HCT116 (cell line): ENCODE data around the gene MMP28. TPM values are rescaled to one million over a fixed set of nuclear protein-coding genes. Genes with fewer than 3 reads are reported as not detected.
"Not testable (repeated sequence)": the region's sequence is repeated elsewhere in the genome, so short reads cannot be mapped to it uniquely, and the experiment has no call there.

Source experiments
- ATAC-seq: fragments of 200-7000 bp; cut with Tn5 transposase; 2 replicates; pipeline ENCODE4 v1.9.1; 2020; ENCODE audit warnings: mild to moderate bottlenecking, moderate library complexity
- BruUV-seq: library from RNA; stranded (reverse); fragments of 400-500 nt; replicated peaks from 2 replicates; lab custom pipeline; 2021; lab: Mats Ljungman, UMichigan
- CTCF ChIA-PET: fragments of 300-600 bp; sonication (Branson Sonifier 250); formaldehyde crosslinking; loops from one replicate; lab custom pipeline; 2021; ENCODE audit warnings: antibody characterized with exemption; lab: Charles Lee
- POLR2A ChIA-PET: fragments of 300-600, 350-600 bp; sonication (Branson Sonifier 250); formaldehyde crosslinking; loops from one replicate; lab custom pipeline; 2021; ENCODE audit warnings: antibody characterized with exemption; lab: Charles Lee
- RAD21 ChIA-PET, 2 experiments: fragments of 300-600 bp; sonication (Branson Sonifier 250); formaldehyde crosslinking; loops; one replicate each; lab custom pipeline; 2023; ENCODE audit warnings: low total read pairs in 2 of 2; ENCODE audit not compliant: uncharacterized antibody in 2 of 2, unreplicated experiment in 2 of 2, low non-redundant PET in 1 of 2; lab: Charles Lee
- DNase-seq: peaks from one replicate; pipeline ENCODE4 v3.0.0-alpha.2; 2010; ENCODE audit warnings: low read depth, low spot score
- H2AFZ ChIP-seq: fragments of 200-600 bp; shearing (Covaris generic), sonication (generic); 2 replicates; pipeline ENCODE4 v1.6.1; 2017; ENCODE audit warnings: low read depth, mixed run types, mixed read lengths, antibody characterized with exemption, low read length; ENCODE audit not compliant: poor library complexity, severe bottlenecking
- H3K27ac ChIP-seq: 2 replicates; pipeline ENCODE4 v1.5.1; 2012; ENCODE audit warnings: low read depth, low read length
- H3K27me3 ChIP-seq: fragments of 200-600 bp; sonication (generic); 2 replicates; pipeline ENCODE4 v1.6.1; 2016; ENCODE audit warnings: mixed run types, low read length, mixed read lengths; ENCODE audit not compliant: insufficient read depth
- H3K36me3 ChIP-seq, 2 experiments: fragments of 200-500 bp in 1 of 2; fragments of 200-600 bp in 1 of 2; sonication (Bioruptor generic) in 1 of 2; sonication (generic) in 1 of 2; 2 replicates each; pipeline versions ENCODE4 v1.5.1 to v1.6.1; 2014 to 2016; ENCODE audit warnings: low read length in 2 of 2, inconsistent platforms in 1 of 2, mixed read lengths in 1 of 2, mixed run types in 1 of 2; ENCODE audit not compliant: insufficient read depth in 2 of 2, control insufficient read depth in 1 of 2
- H3K4me1 ChIP-seq, 2 experiments: fragments of 200-600 bp in 1 of 2; sonication (generic) in 1 of 2; 2 replicates each; pipeline versions ENCODE4 v1.5.1 to v1.6.1; 2012 to 2017; ENCODE audit warnings: low read length in 2 of 2, inconsistent platforms in 1 of 2, mild to moderate bottlenecking in 1 of 2, mixed read lengths in 1 of 2, mixed run types in 1 of 2, moderate library complexity in 1 of 2; ENCODE audit not compliant: insufficient read depth in 2 of 2, control insufficient read depth in 1 of 2
- H3K4me2 ChIP-seq: fragments of 200-600 bp; sonication (generic); 2 replicates; pipeline ENCODE4 v1.6.1; 2017; ENCODE audit warnings: mixed run types, low read length, mixed read lengths
- H3K4me3 ChIP-seq, 2 experiments: fragments of 200-600 bp in 1 of 2; sonication (generic) in 1 of 2; replicated peaks in 1 of 2; 2 replicates each; pipeline ENCODE4 v1.5.1; 2011 to 2016; ENCODE audit warnings: low read length in 2 of 2, control low read depth in 1 of 2, low read depth in 1 of 2, mild to moderate bottlenecking in 1 of 2, mixed read lengths in 1 of 2, mixed run types in 1 of 2
- H3K79me2 ChIP-seq: fragments of 200-600 bp; sonication (generic); 2 replicates; pipeline ENCODE4 v1.6.1; 2017; ENCODE audit warnings: mild to moderate bottlenecking, mixed run types, low read length, moderate library complexity, mixed read lengths; ENCODE audit not compliant: insufficient read depth
- H3K9ac ChIP-seq: fragments of 200-600 bp; sonication (generic); 2 replicates; pipeline ENCODE4 v1.6.1; 2016; ENCODE audit warnings: low read length, mixed read lengths
- H3K9me2 ChIP-seq: fragments of 200-600 bp; sonication (generic), shearing (Covaris generic); 2 replicates; pipeline ENCODE4 v1.6.1; 2017; ENCODE audit warnings: mixed run types, mild to moderate bottlenecking, moderate library complexity; ENCODE audit not compliant: insufficient read depth
- H3K9me3 ChIP-seq, 2 experiments: fragments of 200-500 bp in 1 of 2; fragments of 200-600 bp in 1 of 2; sonication (Bioruptor generic) in 1 of 2; sonication (generic) in 1 of 2; 2 replicates each; pipeline ENCODE4 v1.6.1; 2014 to 2017; ENCODE audit warnings: low read length in 2 of 2, mixed read lengths in 2 of 2, inconsistent platforms in 1 of 2, low read depth in 1 of 2, mild to moderate bottlenecking in 1 of 2, mixed run types in 1 of 2, moderate library complexity in 1 of 2; ENCODE audit not compliant: control insufficient read depth in 1 of 2, insufficient read depth in 1 of 2
- H4K20me1 ChIP-seq: fragments of 200-600 bp; sonication (generic), shearing (Covaris generic); 2 replicates; pipeline ENCODE4 v1.6.1; 2017; ENCODE audit warnings: mixed run types, mild to moderate bottlenecking, moderate library complexity; ENCODE audit not compliant: insufficient read depth
- ATF3 ChIP-seq: IDR thresholded peaks from 2 replicates; pipeline ENCODE4 v1.6.1; 2012
- CBX3 ChIP-seq: IDR thresholded peaks from 2 replicates; pipeline ENCODE4 v1.6.1; 2012; ENCODE audit warnings: low read depth
- CEBPB ChIP-seq: IDR thresholded peaks from 2 replicates; pipeline ENCODE4 v1.6.1; 2012; ENCODE audit warnings: low read depth
- CTCF ChIP-seq, 3 experiments: fragments of 200-600 bp in 1 of 3; sonication (generic) in 1 of 3; IDR thresholded peaks in 2 of 3; conservative IDR thresholded peaks in 1 of 3; 2 replicates each; pipeline ENCODE4 v1.5.1; 2012 to 2017; ENCODE audit warnings: low read depth in 2 of 3, low read length in 2 of 3, antibody characterized with exemption in 1 of 3, borderline replicate concordance in 1 of 3, control low read depth in 1 of 3, mild to moderate bottlenecking in 1 of 3, mixed read lengths in 1 of 3, mixed run types in 1 of 3, moderate library complexity in 1 of 3; ENCODE audit not compliant: insufficient read depth in 1 of 3
- EGR1 ChIP-seq: IDR thresholded peaks from 2 replicates; pipeline ENCODE4 v1.6.1; 2012; ENCODE audit warnings: low read depth
- ELF1 ChIP-seq: IDR thresholded peaks from 2 replicates; pipeline ENCODE4 v1.6.1; 2012; ENCODE audit warnings: low read depth, borderline replicate concordance
- EZH2 ChIP-seq: fragments of 200-600 bp; sonication (generic); IDR thresholded peaks from 2 replicates; pipeline ENCODE4 v1.6.1; 2017; ENCODE audit warnings: antibody characterized with exemption, mixed run types
- EZH2phosphoT487 ChIP-seq: fragments of 200-600 bp; IDR thresholded peaks from 2 replicates; pipeline ENCODE4 v1.6.1; 2018; ENCODE audit warnings: antibody characterized with exemption, borderline replicate concordance
- FOSL1 ChIP-seq: IDR thresholded peaks from 2 replicates; pipeline ENCODE4 v1.6.1; 2012; ENCODE audit warnings: low read depth
- JUND ChIP-seq: IDR thresholded peaks from 2 replicates; pipeline ENCODE4 v1.6.1; 2012
- MAX ChIP-seq: IDR thresholded peaks from 2 replicates; pipeline ENCODE4 v1.6.1; 2012
- POLR2A ChIP-seq: IDR thresholded peaks from 2 replicates; pipeline ENCODE4 v1.7.0; 2011; ENCODE audit warnings: borderline replicate concordance; ENCODE audit not compliant: insufficient read depth, insufficient read length; ENCODE audit errors: extremely low read depth
- POLR2AphosphoS5 ChIP-seq: IDR thresholded peaks from 2 replicates; pipeline ENCODE4 v1.6.1; 2011; ENCODE audit warnings: mild to moderate bottlenecking, low read depth, low read length, moderate library complexity
- RAD21 ChIP-seq: IDR thresholded peaks from 2 replicates; pipeline ENCODE4 v1.6.1; 2012; ENCODE audit warnings: low read depth, mild to moderate bottlenecking
- SP1 ChIP-seq: IDR thresholded peaks from 2 replicates; pipeline ENCODE4 v1.6.1; 2012; ENCODE audit warnings: low read depth
- SRF ChIP-seq: IDR thresholded peaks from 2 replicates; pipeline ENCODE4 v1.6.1; 2012; ENCODE audit warnings: low read depth
- TCF7L2 ChIP-seq: IDR thresholded peaks from 2 replicates; pipeline ENCODE4 v1.7.0; 2011; ENCODE audit warnings: borderline replicate concordance, inconsistent platforms; ENCODE audit not compliant: insufficient read depth, insufficient read length; ENCODE audit errors: extremely low read depth
- YY1 ChIP-seq: IDR thresholded peaks from 2 replicates; pipeline ENCODE4 v1.6.1; 2011; ENCODE audit warnings: low read length, low read depth, moderate library complexity, mild to moderate bottlenecking; ENCODE audit not compliant: insufficient replicate concordance; ENCODE audit errors: extremely low read depth
- ZFX ChIP-seq: fragments of 450-650 bp; IDR thresholded peaks from 2 replicates; pipeline ENCODE4 v1.6.1; 2017
- intact Hi-C: fragments of 100-400 bp; cut with micrococcal nuclease; formaldehyde crosslinking; loops from 2 replicates; pipeline ENCODE4 v1.10.0; 2022
- total RNA-seq: library from RNA; stranded (reverse); gene quantifications from one replicate; pipeline ENCODE4 v1.2.1, GENCODE V29; 2021; ENCODE audit not compliant: unreplicated experiment

MMP28 gene
- total RNA-seq, 1 experiment from 2014 or later = 2.6 TPM

- CTCF ChIA-PET = interaction anchor here (0.6 kb wide), 1 partner anchor 138 kb away, joined by 3 read pairs; no protein-coding TSS in a partner anchor
- H4K20me1 ChIP-seq, H3K27me3 ChIP-seq, H2AFZ ChIP-seq, H3K4me1 ChIP-seq, BruUV-seq, H3K36me3 ChIP-seq, H3K9me3 ChIP-seq, H3K4me2 ChIP-seq, ATAC-seq, intact Hi-C loops, H3K9ac ChIP-seq, RAD21 ChIA-PET, POLR2A ChIA-PET, H3K9me2 ChIP-seq, H3K27ac ChIP-seq, H3K4me3 ChIP-seq, H3K79me2 ChIP-seq, DNase-seq: not testable (repeated sequence)
Observed at GRCh38 chr17:35751541-35751940, 43.9 kb downstream of the MMP28 start.

DNA sequence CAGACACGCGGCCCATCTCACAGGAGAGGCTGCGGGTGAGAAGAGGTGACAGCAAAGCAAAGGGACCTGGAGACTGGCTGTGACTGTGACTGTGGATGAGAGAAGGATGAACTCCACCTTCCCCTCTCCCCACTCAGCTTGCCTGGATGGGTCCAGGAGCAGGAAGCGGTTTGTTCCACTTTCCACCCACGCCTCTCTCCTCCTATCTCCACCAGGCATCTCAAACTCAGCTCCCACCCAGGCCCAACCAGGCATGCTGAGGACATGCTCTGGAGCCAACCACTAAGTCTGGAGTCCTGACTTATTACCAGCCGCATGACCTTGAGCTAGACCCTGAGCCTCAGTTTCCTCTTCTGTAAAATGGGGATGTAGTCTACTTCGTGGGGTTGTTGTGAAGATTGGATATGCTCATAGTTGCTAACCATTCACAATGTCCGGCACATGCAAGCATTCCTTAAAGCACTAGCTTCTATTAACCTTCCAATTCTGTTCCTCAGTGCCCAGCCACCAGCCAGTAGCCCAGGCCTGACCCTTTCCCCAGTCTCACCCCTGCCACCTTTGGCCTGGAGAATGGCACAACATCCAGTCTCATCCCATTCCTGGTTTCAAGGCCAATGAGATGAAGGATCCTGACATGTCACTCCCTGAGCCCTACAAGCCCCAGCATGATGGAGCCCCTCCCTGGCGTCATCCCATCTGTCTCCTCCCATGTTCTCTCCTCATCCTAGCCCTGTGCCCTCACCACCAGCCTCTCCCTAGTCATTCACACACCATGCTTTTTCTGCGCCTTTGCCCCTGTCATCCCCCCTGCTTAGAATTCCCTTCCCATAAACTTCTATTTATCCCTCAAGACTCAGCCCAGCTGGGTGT lies 44.7 kb downstream of the MMP28 start:
- Histone ChIP-seq H3K9ac (no peak overlapping the region), H3K79me2 (no peaks in the 10 kb centered on the region), H3K4me1 (no peaks in the 10 kb centered on the region), H4K20me1 (no peaks in the 10 kb centered on the region), H3K9me2 (no peaks in the 10 kb centered on the region), H3K27ac (no peak overlapping the region), H3K36me3 (no peaks in the 10 kb centered on the region), H3K4me2 (no peak overlapping the region), H3K4me3 (no peak overlapping the region), H3K27me3 (peaks cover 4% of the 10 kb centered on the region; the same call in 1 of the 2 replicates), H2AFZ (no peak overlapping the region), H3K9me3 (no peaks in the 10 kb centered on the region)
- intact Hi-C loops = no loop called here
- TF ChIP-seq CBX3 (no peak), POLR2A (no peak), YY1 (no peak), EZH2 (no peak), CEBPB (no peak), RAD21 (no peak), SP1 (no peak), ELF1 (no peak), EZH2phosphoT487 (no peak), JUND (no peak), SRF (no peak), TCF7L2 (no peak), ATF3 (no peak), FOSL1 (no peak), ZFX (no peak), POLR2AphosphoS5 (no peak), CTCF (IDR thresholded peaks at IDR 0.05 in 2 of 3, conservative IDR thresholded peaks at IDR 0.05 in 1 of 3; ENCODE audit: borderline replicate concordance in 1 of 3, insufficient read depth in 1 of 3, low read depth in 2 of 3, low read length in 2 of 3) (no peak), MAX (no peak), EGR1 (no peak)
- no TSS peak for BruUV-seq
- ChIA-PET POLR2A (no interaction called here), CTCF (interaction anchor here (1.5 kb wide), 1 partner anchor 13 kb away, joined by 3 read pairs; no protein-coding TSS in a partner anchor), RAD21 (no interaction called here)
- DNase-seq = no peak
- no peak for ATAC-seq
